Neural progenitor cell (in vitro differentiated cells): ENCODE measurements around the gene DNAH9.

Experiments used
- CTCF ChIP-seq: fragments of 200-600 bp; sonication (generic); IDR thresholded peaks from 2 replicates; pipeline ENCODE4 v1.5.1; 2017; ENCODE audit warnings: antibody characterized with exemption, mild to moderate bottlenecking
- EZH2 ChIP-seq: fragments of 200-600 bp; sonication (generic); IDR thresholded peaks from 2 replicates; pipeline ENCODE4 v1.6.1; 2017; ENCODE audit warnings: antibody characterized with exemption, mild to moderate bottlenecking, moderate library complexity

GRCh38 chr17:11921296-11921695 lies 323.0 kb downstream of the DNAH9 start:
- no peak for TF ChIP-seq CTCF
- TF ChIP-seq EZH2 = no peak
